Tibial nerve (tissue), 3 donors: ENCODE measurements around the gene SPOCK1.

ENCODE experiments used
- CTCF ChIP-seq, 5 experiments: fragments of 200-600 bp in 3 of 5; fragments of 450-650 bp in 2 of 5; sonication (generic) in 3 of 5; IDR thresholded peaks; one replicate each; pipeline ENCODE4 v1.5.1; 2016 to 2019; ENCODE audit warnings: antibody characterized with exemption in 5 of 5, mild to moderate bottlenecking in 3 of 5, moderate library complexity in 2 of 5
- POLR2A ChIP-seq, 2 donors: fragments of 450-650 bp; IDR thresholded peaks; one replicate each; pipeline ENCODE4 v1.6.1; 2017; ENCODE audit warnings: antibody characterized with exemption in 2 of 2, mild to moderate bottlenecking in 2 of 2, moderate library complexity in 2 of 2

- TF ChIP-seq CTCF (IDR thresholded peaks at IDR 0.05): no peak
- TF ChIP-seq POLR2A (IDR thresholded peaks at IDR 0.05): no peak
These were observed 286.7 kb downstream of the SPOCK1 start for GRCh38 chr5:137212471-137212870.
